ENCODE data around the gene PRKCI. TPM values are rescaled to one million over a fixed set of nuclear protein-coding genes. Genes with fewer than 3 reads are reported as not detected.
"Not testable (repeated sequence)": the region's sequence is repeated elsewhere in the genome, so short reads cannot be mapped to it uniquely, and the experiment has no call there.

Gene PRKCI
- total RNA-seq, 1 experiment from 2014 or later: 62.8 TPM

GRCh38 chr3:170270282-170270881 lies 48.2 kb downstream of the PRKCI start:
- TF ChIP-seq CTCF (IDR thresholded peaks at IDR 0.05; ENCODE audit: unreplicated experiment): no peak
- BruUV-seq (replicated peaks): no TSS peak
- no peak overlapping the region for H3K4me3 Mint-ChIP-seq (ENCODE audit: unreplicated experiment)
- H3K4me1 Mint-ChIP-seq (ENCODE audit: insufficient read depth, unreplicated experiment): no peaks in the 10 kb centered on the region
- no peaks in the 10 kb centered on the region for H3K9me3 Mint-ChIP-seq (ENCODE audit: unreplicated experiment)
- POLR2A ChIA-PET: interaction anchor here (0.6 kb wide), 1 partner anchor 67 kb away, joined by 3 read pairs; no protein-coding TSS in a partner anchor
- intact Hi-C loops (cut with micrococcal nuclease): no loop called here
- CTCF ChIA-PET: interaction anchor here (0.6 to 1.8 kb wide), 3 partner anchors 12 to 233 kb away, joined by 3 to 6 read pairs (median 5); no protein-coding TSS in a partner anchor
- no peak overlapping the region for H3K27ac Mint-ChIP-seq (ENCODE audit: low read depth, unreplicated experiment)
- H3K27me3 Mint-ChIP-seq (ENCODE audit: insufficient read depth, unreplicated experiment): no peaks in the 10 kb centered on the region
- peaks cover 75% of the 10 kb centered on the region for H3K36me3 Mint-ChIP-seq (ENCODE audit: insufficient read depth, unreplicated experiment)
- no peak for DNase-seq (ENCODE audit: unreplicated experiment)

GRCh38 chr3:170274641-170275040 lies 52.4 kb downstream of the PRKCI start:
- no TSS peak for BruUV-seq (replicated peaks)
- Mint-ChIP-seq H3K9me3 (ENCODE audit: unreplicated experiment) (no peaks in the 10 kb centered on the region), H3K27ac (ENCODE audit: low read depth, unreplicated experiment) (no peak overlapping the region), H3K4me3 (ENCODE audit: unreplicated experiment) (no peak overlapping the region), H3K36me3 (ENCODE audit: insufficient read depth, unreplicated experiment) (peaks cover 72% of the 10 kb centered on the region), H3K4me1 (ENCODE audit: insufficient read depth, unreplicated experiment) (peaks cover 7% of the 10 kb centered on the region), H3K27me3 (ENCODE audit: insufficient read depth, unreplicated experiment) (no peaks in the 10 kb centered on the region)
- CTCF ChIA-PET: interaction anchor here (1.0 kb wide), 1 partner anchor 14 kb away, joined by 3 read pairs; no protein-coding TSS in a partner anchor
- no peak for TF ChIP-seq CTCF (IDR thresholded peaks at IDR 0.05; ENCODE audit: unreplicated experiment)
- intact Hi-C loops (cut with micrococcal nuclease): no loop called here
- DNase-seq (ENCODE audit: unreplicated experiment): no peak
- POLR2A ChIA-PET: interaction anchor here (0.5 to 1.2 kb wide), 2 partner anchors 14 to 148 kb away, joined by 3 to 4 read pairs; no protein-coding TSS in a partner anchor

- H3K27ac Mint-ChIP-seq (ENCODE audit: low read depth, unreplicated experiment): peak overlapping the region; percentile 78
- ChIA-PET POLR2A (interaction anchor here (0.6 to 1.2 kb wide), 3 partner anchors 13 to 94 kb away, joined by 3 read pairs; no protein-coding TSS in a partner anchor), CTCF (interaction anchor here (0.5 to 0.9 kb wide), 2 partner anchors 18 to 260 kb away, joined by 3 read pairs; no protein-coding TSS in a partner anchor)
- intact Hi-C loops (cut with micrococcal nuclease): no loop called here
- peaks cover 7% of the 10 kb centered on the region for H3K4me1 Mint-ChIP-seq (ENCODE audit: insufficient read depth, unreplicated experiment)
- DNase-seq (ENCODE audit: unreplicated experiment): no peak
- H3K36me3 Mint-ChIP-seq (ENCODE audit: insufficient read depth, unreplicated experiment): peaks cover 68% of the 10 kb centered on the region
- no peak for TF ChIP-seq CTCF (IDR thresholded peaks at IDR 0.05; ENCODE audit: unreplicated experiment)
- H3K4me3 Mint-ChIP-seq (ENCODE audit: unreplicated experiment): no peak overlapping the region
- H3K9me3 Mint-ChIP-seq (ENCODE audit: unreplicated experiment): no peaks in the 10 kb centered on the region
- no TSS peak for BruUV-seq (replicated peaks)
- H3K27me3 Mint-ChIP-seq (ENCODE audit: insufficient read depth, unreplicated experiment): no peaks in the 10 kb centered on the region
Measured at GRCh38 chr3:170275832-170276231, 53.6 kb downstream of the PRKCI start.

GRCh38 chr3:170277311-170277710 lies 55.1 kb downstream of the PRKCI start:
- Mint-ChIP-seq H3K27ac (ENCODE audit: low read depth, unreplicated experiment) (peak overlapping the region; percentile 26), H3K36me3 (ENCODE audit: insufficient read depth, unreplicated experiment) (peaks cover 62% of the 10 kb centered on the region), H3K4me3 (ENCODE audit: unreplicated experiment) (peak overlapping the region; percentile 6)
- H3K4me1 Mint-ChIP-seq (ENCODE audit: insufficient read depth, unreplicated experiment); CTCF ChIA-PET; DNase-seq (ENCODE audit: unreplicated experiment); BruUV-seq (replicated peaks); intact Hi-C loops (cut with micrococcal nuclease); H3K9me3 Mint-ChIP-seq (ENCODE audit: unreplicated experiment); H3K27me3 Mint-ChIP-seq (ENCODE audit: insufficient read depth, unreplicated experiment): not testable (repeated sequence)
- POLR2A ChIA-PET: interaction anchor here (1.1 to 1.4 kb wide), 3 partner anchors 14 to 96 kb away, joined by 3 to 4 read pairs (median 4); partner anchors contain the start of gene PHC3

All from MCF 10A (cell line).